Transverse colon (tissue), 4 donors: ENCODE results near the gene NRXN2. TPM values are rescaled to one million over a fixed set of nuclear protein-coding genes. Genes with fewer than 3 reads are reported as not detected.

Experiments used
- DNase-seq: peaks from one replicate; pipeline ENCODE4 v3.0.0-alpha.2; 2019
- H3K27ac ChIP-seq, 4 donors: fragments of 200-600 bp; sonication (generic); 2 replicates each; pipeline ENCODE4 v1.5.1; 2016 to 2018; ENCODE audit warnings: inconsistent platforms in 4 of 4
- H3K27me3 ChIP-seq: fragments of 200-600 bp; sonication (generic); 2 replicates; pipeline ENCODE4 v1.5.1; 2017; ENCODE audit warnings: inconsistent platforms
- H3K36me3 ChIP-seq, 4 donors: fragments of 200-600 bp; sonication (generic); 2 replicates each; pipeline ENCODE4 v1.5.1; 2017 to 2019; ENCODE audit warnings: inconsistent platforms in 4 of 4
- H3K4me1 ChIP-seq, 4 donors: fragments of 200-600 bp; sonication (generic); 2 replicates each; pipeline ENCODE4 v1.5.1; 2017 to 2020; ENCODE audit warnings: inconsistent platforms in 4 of 4
- H3K4me3 ChIP-seq, 4 donors: fragments of 200-600 bp; sonication (generic); 1 replicate in 1 of 4; 2 replicates in 3 of 4; pipeline versions ENCODE4 v1.5.1 to v1.6.1; 2017 to 2019; ENCODE audit warnings: inconsistent platforms in 4 of 4
- H3K9me3 ChIP-seq, 2 donors: fragments of 200-600 bp; sonication (generic); 2 replicates each; pipeline ENCODE4 v1.5.1; 2017 to 2019; ENCODE audit warnings: inconsistent platforms in 2 of 2
- CTCF ChIP-seq, 5 experiments: fragments of 200-600 bp in 3 of 5; fragments of 450-650 bp in 2 of 5; sonication (generic) in 3 of 5; IDR thresholded peaks; 1 replicate in 2 of 5; 2 replicates in 3 of 5; pipeline ENCODE4 v1.5.1; 2016 to 2017; ENCODE audit warnings: antibody characterized with exemption in 5 of 5, inconsistent platforms in 3 of 5, mild to moderate bottlenecking in 2 of 5, moderate library complexity in 1 of 5
- EP300 ChIP-seq: sonication (generic); formaldehyde crosslinking; IDR thresholded peaks from one replicate; pipeline ENCODE4 v1.6.1; 2017; ENCODE audit warnings: antibody characterized with exemption, low read depth
- POLR2A ChIP-seq: fragments of 450-650 bp; IDR thresholded peaks from one replicate; pipeline ENCODE4 v1.6.1; 2016; ENCODE audit warnings: antibody characterized with exemption, mild to moderate bottlenecking, moderate library complexity
- POLR2AphosphoS5 ChIP-seq, 3 donors: sonication (generic); formaldehyde crosslinking; IDR thresholded peaks; one replicate each; pipeline ENCODE4 v1.6.1; 2016; ENCODE audit warnings: antibody characterized with exemption in 3 of 3
- WGBS, 2 donors: methylation state at CpG; one replicate each; pipeline ENCODE4 v1.1.5; 2018; ENCODE audit warnings: low coverage in 1 of 2; 5-methylcytosine and 5-hydroxymethylcytosine counted together
- in situ Hi-C, 4 donors: fragments of 200-750 bp; cut with MboI; loops; one replicate each; pipeline versions ENCODE4 v1.15.0 to v1.15.1; 2017; ENCODE audit warnings: low sequenced_read_pairs in 3 of 4, low pct_ligation_motif_present in 1 of 4, low pct_unique_long_range_greater_than_20kb in 1 of 4
- intact Hi-C: fragments of 100-400 bp; cut with DNase I; formaldehyde crosslinking; loops from one replicate; pipeline ENCODE4 v1.15.1; 2023; ENCODE audit warnings: low total_unique reads
- total RNA-seq, 4 donors: library from RNA; depleted of rRNA; stranded (reverse); fragments of >200 nt; gene quantifications; one replicate each; pipeline ENCODE4 v1.1.0, GENCODE V29; 2016

Gene NRXN2
- total RNA-seq, 4 donors from 2014 or later, result 2.9 to 7.4 (median 6.8) TPM

GRCh38 chr11:64677441-64678023 lies 45.5 kb downstream of the NRXN2 start:
- H3K4me1 ChIP-seq, result no peaks in the 10 kb centered on the region
- H3K4me3 ChIP-seq, result no peak overlapping the region
- no peaks in the 10 kb centered on the region for H3K36me3 ChIP-seq
- 74 to 76% methylated on average over 4 to 6 of the region's 6 CpGs for WGBS, 2 donors
- H3K27me3 ChIP-seq, result peaks cover 28% of the 10 kb centered on the region
- no peaks in the 10 kb centered on the region for H3K9me3 ChIP-seq
- in situ Hi-C loops (no loop called here), intact Hi-C loops (no loop called here)
- DNase-seq, result no peak
- no peak overlapping the region for H3K27ac ChIP-seq
- no peak for TF ChIP-seq POLR2AphosphoS5 (IDR thresholded peaks at IDR 0.05)
- TF ChIP-seq POLR2A, result no peak
- TF ChIP-seq CTCF (IDR thresholded peaks at IDR 0.05), result no peak
- TF ChIP-seq EP300, result no peak

GRCh38 chr11:64676261-64676615 lies 46.8 kb downstream of the NRXN2 start:
- 64% methylated on average over 2 of the region's 2 CpGs; no CpG with 5 or more reads in 1 of the 2 donors for WGBS, 2 donors
- in situ Hi-C loops, result no loop called here
- no peak overlapping the region for H3K4me3 ChIP-seq

DNA sequence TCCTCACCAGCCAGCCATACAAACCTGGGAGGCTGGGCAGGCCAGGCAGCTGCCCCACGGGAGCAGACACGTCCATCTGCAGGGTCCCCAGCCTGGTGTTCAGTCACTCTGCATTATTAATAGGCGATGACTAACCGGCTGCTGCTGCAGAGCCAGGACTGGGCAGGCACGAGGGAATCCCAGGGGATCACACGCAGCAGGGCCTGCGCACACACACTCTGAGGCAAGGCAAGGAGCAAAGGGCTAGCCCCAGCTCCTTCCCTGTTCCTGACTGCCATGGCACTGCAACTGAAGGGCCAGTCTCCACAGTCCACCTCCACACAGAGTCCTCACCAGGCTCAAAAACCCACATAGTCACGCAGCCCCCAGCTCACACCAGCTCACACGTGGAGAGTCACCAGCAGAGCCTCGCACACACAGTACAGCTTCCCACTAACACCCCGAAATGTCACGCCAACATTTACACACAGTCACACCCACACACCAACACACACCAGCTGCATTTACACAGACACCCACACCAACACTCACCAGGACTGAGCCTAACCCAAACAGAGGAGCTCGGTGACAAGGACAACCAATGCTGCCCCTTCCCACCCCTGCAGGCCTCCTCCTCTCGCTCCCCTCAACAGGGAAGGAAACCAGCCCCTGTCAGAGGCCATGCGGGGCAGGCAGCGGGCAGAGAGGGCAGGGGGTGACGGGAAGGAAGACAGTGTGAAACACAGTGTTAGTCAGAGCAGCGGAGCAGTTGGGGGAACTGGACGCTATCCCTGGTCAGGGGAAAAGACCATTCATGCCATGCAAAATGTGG lies 47.3 kb downstream of the NRXN2 start:
- in situ Hi-C loops (no loop called here), intact Hi-C loops (no loop called here)
- H3K9me3 ChIP-seq, result no peaks in the 10 kb centered on the region
- H3K36me3 ChIP-seq, result no peaks in the 10 kb centered on the region
- H3K27me3 ChIP-seq, result peaks cover 24% of the 10 kb centered on the region
- H3K4me1 ChIP-seq, result peaks cover 0 to 8% (median 4%) of the 10 kb centered on the region in 4 donors
- WGBS, 2 donors, result 61 to 73% methylated on average over 5 to 19 of the region's 19 CpGs
- no peak for DNase-seq
- TF ChIP-seq CTCF (IDR thresholded peaks at IDR 0.05) (no peak), POLR2AphosphoS5 (IDR thresholded peaks at IDR 0.05) (no peak), EP300 (no peak), POLR2A (no peak)
- no peak overlapping the region for H3K4me3 ChIP-seq
- no peak overlapping the region for H3K27ac ChIP-seq

More at GRCh38 chr11:64676261-64676615, 46.8 kb downstream of the NRXN2 start:
- H3K36me3 ChIP-seq, result no peaks in the 10 kb centered on the region
- peaks cover 26% of the 10 kb centered on the region for H3K27me3 ChIP-seq
- H3K9me3 ChIP-seq, result no peaks in the 10 kb centered on the region
- H3K4me1 ChIP-seq, result peaks cover 0 to 2% (median 0%) of the 10 kb centered on the region in 4 donors
- no peak overlapping the region for H3K27ac ChIP-seq
- DNase-seq, result no peak
- TF ChIP-seq EP300 (no peak), POLR2AphosphoS5 (IDR thresholded peaks at IDR 0.05) (no peak), POLR2A (no peak), CTCF (IDR thresholded peaks at IDR 0.05) (no peak)
- intact Hi-C loops, result no loop called here

DNA sequence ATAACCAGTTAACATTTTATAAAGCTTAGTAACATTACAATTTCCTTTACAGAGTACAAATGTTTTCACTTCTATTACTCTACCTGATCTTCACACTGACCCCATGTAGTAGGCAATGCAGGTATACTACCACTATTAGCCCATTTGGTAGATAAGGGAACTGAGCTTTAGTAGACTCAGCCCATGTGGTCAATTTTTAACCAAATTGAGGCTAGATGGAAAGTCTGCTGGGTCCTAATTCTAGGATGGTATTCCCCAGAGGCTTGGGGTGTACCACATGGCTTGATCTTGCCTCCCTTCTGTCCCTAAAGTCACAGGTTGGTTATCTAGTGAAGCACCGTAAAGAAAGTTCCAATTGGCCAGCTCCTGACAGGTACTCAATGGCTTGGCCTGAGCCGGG lies 48.2 kb downstream of the NRXN2 start:
- no peak for TF ChIP-seq CTCF (IDR thresholded peaks at IDR 0.05)
- TF ChIP-seq POLR2AphosphoS5 (IDR thresholded peaks at IDR 0.05), result no peak
- TF ChIP-seq EP300, result no peak
- no peak for TF ChIP-seq POLR2A
- Histone ChIP-seq H3K4me3 (no peak overlapping the region), H3K27ac (no peak overlapping the region), H3K4me1 (peaks cover 0 to 17% (median 7%) of the 10 kb centered on the region in 4 donors), H3K27me3 (peaks cover 24% of the 10 kb centered on the region), H3K9me3 (no peaks in the 10 kb centered on the region), H3K36me3 (no peaks in the 10 kb centered on the region)
- DNase-seq, result no peak
- intact Hi-C loops (no loop called here), in situ Hi-C loops (no loop called here)
- 68% methylated on average over 2 of the region's 2 CpGs; no CpG with 5 or more reads in 1 of the 2 donors for WGBS, 2 donors
